Adrenal gland (tissue), 12 donors: ENCODE data around the gene IL20RA. TPM values are rescaled to one million over a fixed set of nuclear protein-coding genes. Genes with fewer than 3 reads are reported as not detected.
"Not testable (repeated sequence)": the region's sequence is repeated elsewhere in the genome, so short reads cannot be mapped to it uniquely, and the experiment has no call there.

Source experiments
- DNase-seq, 7 donors: peaks; one replicate each; pipeline ENCODE4 v3.0.0-alpha.2; 2019 to 2020
- H3K27ac ChIP-seq, 5 donors: fragments of 200-600 bp; sonication (generic) in 4 of 5; 1 replicate in 3 of 5; 2 replicates in 2 of 5; pipeline versions ENCODE4 v1.5.1 to v1.8.0; 2016 to 2020; ENCODE audit warnings: mild to moderate bottlenecking in 1 of 5
- H3K27me3 ChIP-seq: fragments of 200-600 bp; 2 replicates; pipeline ENCODE4 v1.8.0; 2021
- H3K36me3 ChIP-seq, 2 donors: fragments of 200-600 bp; replicated peaks in 1 of 2; 1 replicate in 1 of 2; 2 replicates in 1 of 2; pipeline versions ENCODE4 v1.5.1 to v1.8.0; 2018 to 2022
- H3K4me1 ChIP-seq, 2 donors: fragments of 200-600 bp; replicated peaks in 1 of 2; 1 replicate in 1 of 2; 2 replicates in 1 of 2; pipeline versions ENCODE4 v1.5.1 to v1.8.0; 2018 to 2021
- H3K4me3 ChIP-seq, 4 donors: fragments of 200-600 bp; sonication (generic) in 3 of 4; one replicate each; pipeline ENCODE4 v1.5.1; 2016 to 2018
- H3K9me3 ChIP-seq, 3 donors: fragments of 200-600 bp; sonication (generic) in 1 of 3; replicated peaks in 1 of 3; 1 replicate in 2 of 3; 2 replicates in 1 of 3; pipeline versions ENCODE4 v1.5.1 to v1.8.0; 2016 to 2021
- POLR2A ChIP-seq, 2 donors: fragments of 450-650 bp; IDR thresholded peaks; one replicate each; pipeline ENCODE4 v1.6.1; 2017; ENCODE audit warnings: antibody characterized with exemption in 2 of 2, mild to moderate bottlenecking in 2 of 2, moderate library complexity in 1 of 2
- WGBS, 4 donors: extraction: QIAGEN DNeasy Blood & Tissue Kit in 2 of 4; methylation state at CpG; one replicate each; pipeline versions ENCODE4 v1.1.5 to v1.1.7; 2013 to 2017; 5-methylcytosine and 5-hydroxymethylcytosine counted together
- intact Hi-C, 2 donors: fragments of 100-400 bp; cut with DNase I; formaldehyde crosslinking; loops; one replicate each; pipeline versions ENCODE4 v1.14.1 to v1.15.0; 2022 to 2023
- polyA plus RNA-seq, 3 donors: library from polyadenylated mRNA; stranded (reverse); fragments of 200-250 nt in 2 of 3; fragments of 350-450 nt in 1 of 3; fragmentation: Illumina TruSeq in 1 of 3; extraction: RNeasy Lipid Tissue Mini Kit (QIAGEN cat#74804) in 1 of 3; gene quantifications; one replicate each; pipeline ENCODE4 v1.2.3, GENCODE V29; 2013 to 2014
- total RNA-seq, 9 donors: library from RNA; depleted of rRNA in 4 of 9; stranded (reverse); fragments of >200 nt in 4 of 9; fragments of 120-200 nt in 1 of 9; fragmentation: NEBNext Ultra II Directional in 1 of 9; extraction: Animal tissue kit (Norgen Biotek cat#: 25700) in 1 of 9; gene quantifications; one replicate each; pipeline versions ENCODE4 v1.1.0 to v1.2.4, GENCODE V29; 2013 to 2023
- TF ChIP-seq, protein P1 (sequence below), 6 experiments: fragments of 450-650 bp in 4 of 6; fragments of 200-600 bp in 2 of 6; sonication (generic) in 1 of 6; IDR thresholded peaks; 1 replicate in 5 of 6; 2 replicates in 1 of 6; pipeline versions ENCODE4 v1.5.1 to v1.8.0; 2016 to 2021; ENCODE audit warnings: antibody characterized with exemption in 6 of 6, mild to moderate bottlenecking in 2 of 6, moderate library complexity in 1 of 6
- donor health status: healthy with polysubstance abuse.
- donor health status: Bipolar disorder and iron deficiency.
- donor health status: DM: yes; HTN: yes; CAD: no.
- donor health status: DM: no; HTN: no; CAD: no.
- donor health status: DM: no; HTN: no; CAD: no.
- donor health status: DM: yes; HTN: yes; CAD: no.

Gene IL20RA
- total and polyA plus RNA-seq, 12 donors: 6.6 to 23.5 (median 12.7) TPM

- no peaks in the 10 kb centered on the region for H3K27me3 ChIP-seq
- H3K27ac ChIP-seq: no peak overlapping the region
- intact Hi-C loops: no loop called here
- no peaks in the 10 kb centered on the region for H3K36me3 ChIP-seq
- no peak overlapping the region for H3K4me3 ChIP-seq
- 56 to 70% (median 59%) methylated on average over 4 of the region's 4 CpGs for WGBS, 4 donors
- no peaks in the 10 kb centered on the region for H3K4me1 ChIP-seq
- no peaks in the 10 kb centered on the region for H3K9me3 ChIP-seq
- no peak for DNase-seq
- no peak for TF ChIP-seq POLR2A (IDR thresholded peaks at IDR 0.05)
- TF ChIP-seq, protein P1, sequence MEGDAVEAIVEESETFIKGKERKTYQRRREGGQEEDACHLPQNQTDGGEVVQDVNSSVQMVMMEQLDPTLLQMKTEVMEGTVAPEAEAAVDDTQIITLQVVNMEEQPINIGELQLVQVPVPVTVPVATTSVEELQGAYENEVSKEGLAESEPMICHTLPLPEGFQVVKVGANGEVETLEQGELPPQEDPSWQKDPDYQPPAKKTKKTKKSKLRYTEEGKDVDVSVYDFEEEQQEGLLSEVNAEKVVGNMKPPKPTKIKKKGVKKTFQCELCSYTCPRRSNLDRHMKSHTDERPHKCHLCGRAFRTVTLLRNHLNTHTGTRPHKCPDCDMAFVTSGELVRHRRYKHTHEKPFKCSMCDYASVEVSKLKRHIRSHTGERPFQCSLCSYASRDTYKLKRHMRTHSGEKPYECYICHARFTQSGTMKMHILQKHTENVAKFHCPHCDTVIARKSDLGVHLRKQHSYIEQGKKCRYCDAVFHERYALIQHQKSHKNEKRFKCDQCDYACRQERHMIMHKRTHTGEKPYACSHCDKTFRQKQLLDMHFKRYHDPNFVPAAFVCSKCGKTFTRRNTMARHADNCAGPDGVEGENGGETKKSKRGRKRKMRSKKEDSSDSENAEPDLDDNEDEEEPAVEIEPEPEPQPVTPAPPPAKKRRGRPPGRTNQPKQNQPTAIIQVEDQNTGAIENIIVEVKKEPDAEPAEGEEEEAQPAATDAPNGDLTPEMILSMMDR (IDR thresholded peaks at IDR 0.05): no peak
These were observed 82.1 kb downstream of the IL20RA start for GRCh38 chr6:136962661-136963060.

- TF ChIP-seq POLR2A (IDR thresholded peaks at IDR 0.05): no peak
- TF ChIP-seq, protein P1 (IDR thresholded peaks at IDR 0.05): no peak
- H3K4me3 ChIP-seq: no peak overlapping the region
- no peaks in the 10 kb centered on the region for H3K27me3 ChIP-seq
- H3K4me1 ChIP-seq: no peaks in the 10 kb centered on the region
- WGBS, 4 donors: 68 to 76% (median 72%) methylated on average over 5 of the region's 5 CpGs
- no peak for DNase-seq
- intact Hi-C loops: no loop called here
- H3K36me3 ChIP-seq: no peaks in the 10 kb centered on the region
- no peak overlapping the region for H3K27ac ChIP-seq
- H3K9me3 ChIP-seq: no peaks in the 10 kb centered on the region
These were observed 82.9 kb downstream of the IL20RA start for GRCh38 chr6:136961848-136962247.

DNA sequence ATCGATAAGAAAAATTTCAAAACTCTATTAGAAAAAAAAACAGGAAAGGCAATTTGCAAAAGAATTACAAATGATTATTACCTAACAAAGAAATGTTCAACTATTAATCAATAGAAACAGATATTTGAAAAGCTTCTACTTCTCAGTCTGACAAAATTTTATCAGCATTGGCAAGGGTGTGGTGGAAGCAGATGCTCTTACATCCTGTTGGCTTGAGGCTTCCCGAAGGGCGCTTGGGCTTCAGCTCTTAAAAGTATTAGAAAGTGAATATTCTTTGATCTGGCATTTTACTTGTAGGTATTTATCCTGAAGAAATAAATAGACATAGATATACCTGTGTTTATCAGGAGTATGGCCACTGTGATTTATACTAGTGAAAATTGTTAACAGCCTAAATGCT, 84.0 kb downstream of the IL20RA start:
- Histone ChIP-seq H3K27me3 (no peaks in the 10 kb centered on the region), H3K4me1 (no peaks in the 10 kb centered on the region), H3K36me3 (no peaks in the 10 kb centered on the region), H3K4me3 (no peak overlapping the region), H3K27ac (no peak overlapping the region), H3K9me3 (no peaks in the 10 kb centered on the region)
- no peak for DNase-seq
- 64 to 84% (median 80%) methylated on average over 3 of the region's 3 CpGs for WGBS, 4 donors
- TF ChIP-seq, protein P1 (IDR thresholded peaks at IDR 0.05): no peak
- no peak for TF ChIP-seq POLR2A (IDR thresholded peaks at IDR 0.05)
- intact Hi-C loops: no loop called here

DNA sequence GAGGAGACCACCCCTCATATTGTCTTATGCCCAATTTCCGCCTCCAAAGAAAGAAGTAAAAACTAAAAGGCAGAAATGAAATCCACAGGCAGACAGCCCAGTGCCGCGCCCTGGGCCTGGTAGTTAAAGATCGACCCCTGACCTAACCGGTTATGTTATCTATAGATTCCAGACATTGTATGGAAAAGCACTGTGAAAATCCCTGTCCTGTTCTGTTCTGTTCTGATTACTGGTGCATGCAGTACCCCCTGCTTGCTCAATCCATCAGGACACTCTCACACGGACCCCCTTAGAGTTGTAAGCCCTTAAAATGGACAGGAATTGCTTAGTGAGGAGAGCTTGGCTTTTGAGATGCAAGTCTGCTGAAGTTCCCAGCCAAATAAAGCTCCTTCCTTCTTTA, 84.8 kb downstream of the IL20RA start:
- DNase-seq, H3K4me1 ChIP-seq, intact Hi-C loops, H3K9me3 ChIP-seq, H3K4me3 ChIP-seq, H3K27me3 ChIP-seq, H3K36me3 ChIP-seq, H3K27ac ChIP-seq: not testable (repeated sequence)
- 85 to 92% (median 86%) methylated on average over 5 to 6 of the region's 6 CpGs for WGBS, 4 donors

DNA sequence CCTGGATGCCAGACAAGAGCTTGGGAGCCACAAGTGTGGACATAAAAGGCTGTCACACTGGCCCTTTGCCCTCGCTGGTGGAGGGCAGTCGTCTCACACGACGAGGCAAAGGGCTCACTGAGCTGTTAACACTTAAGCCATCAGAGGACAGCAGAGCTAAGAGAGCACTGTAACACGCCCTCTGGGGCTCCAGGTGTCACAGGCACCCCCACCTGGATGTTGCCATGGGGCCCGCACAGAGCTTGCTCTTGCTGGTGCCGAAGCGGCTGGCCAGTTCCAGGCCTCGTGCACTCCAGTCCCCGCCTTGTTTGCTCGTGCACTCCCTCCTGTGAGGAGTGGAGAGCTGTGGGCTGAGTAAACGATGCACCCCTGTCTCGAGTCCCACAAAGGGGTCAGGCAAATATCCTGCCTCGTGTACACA, 85.3 kb downstream of the IL20RA start:
- no peak for DNase-seq
- TF ChIP-seq, protein P1 (IDR thresholded peaks at IDR 0.05): no peak
- TF ChIP-seq POLR2A (IDR thresholded peaks at IDR 0.05): no peak
- no peaks in the 10 kb centered on the region for H3K36me3 ChIP-seq
- no peaks in the 10 kb centered on the region for H3K4me1 ChIP-seq
- no peak overlapping the region for H3K27ac ChIP-seq
- no peaks in the 10 kb centered on the region for H3K27me3 ChIP-seq
- H3K9me3 ChIP-seq: no peaks in the 10 kb centered on the region
- H3K4me3 ChIP-seq: no peak overlapping the region
- intact Hi-C loops: no loop called here
- WGBS, 4 donors: 64 to 71% (median 66%) methylated on average over 13 to 14 of the region's 14 CpGs
